Uterus (tissue), 4 donors: ENCODE measurements around the gene ZNF775. TPM values are rescaled to one million over a fixed set of nuclear protein-coding genes. Genes with fewer than 3 reads are reported as not detected.

Source experiments
- DNase-seq, 2 donors: peaks; one replicate each; pipeline ENCODE4 v3.0.0-alpha.2; 2019 to 2020
- H3K27ac ChIP-seq, 2 donors: fragments of 200-600 bp; sonication (generic); 1 replicate in 1 of 2; 2 replicates in 1 of 2; pipeline ENCODE4 v1.5.1; 2016 to 2018
- H3K27me3 ChIP-seq, 2 donors: fragments of 200-600 bp; sonication (generic); one replicate each; pipeline ENCODE4 v1.5.1; 2018 to 2019; ENCODE audit warnings: control low read depth in 1 of 2
- H3K36me3 ChIP-seq, 2 donors: fragments of 200-600 bp; sonication (generic); one replicate each; pipeline ENCODE4 v1.5.1; 2019; ENCODE audit warnings: control low read depth in 1 of 2
- H3K4me1 ChIP-seq, 2 donors: fragments of 200-600 bp; sonication (generic); one replicate each; pipeline ENCODE4 v1.5.1; 2018 to 2019; ENCODE audit warnings: control low read depth in 1 of 2
- H3K4me3 ChIP-seq, 2 donors: fragments of 200-600 bp; sonication (generic); 1 replicate in 1 of 2; 2 replicates in 1 of 2; pipeline ENCODE4 v1.5.1; 2018 to 2019; ENCODE audit warnings: mild to moderate bottlenecking in 1 of 2
- H3K9me3 ChIP-seq, 2 donors: fragments of 200-600 bp; sonication (generic); one replicate each; pipeline ENCODE4 v1.5.1; 2019; ENCODE audit warnings: control low read depth in 1 of 2
- CTCF ChIP-seq, 4 experiments: fragments of 200-600 bp in 2 of 4; fragments of 450-650 bp in 2 of 4; sonication (generic) in 2 of 4; IDR thresholded peaks; one replicate each; pipeline ENCODE4 v1.5.1; 2016 to 2019; ENCODE audit warnings: antibody characterized with exemption in 4 of 4, mild to moderate bottlenecking in 2 of 4, moderate library complexity in 1 of 4
- POLR2A ChIP-seq, 2 donors: fragments of 450-650 bp; IDR thresholded peaks; one replicate each; pipeline ENCODE4 v1.6.1; 2016; ENCODE audit warnings: antibody characterized with exemption in 2 of 2, mild to moderate bottlenecking in 1 of 2, moderate library complexity in 1 of 2
- intact Hi-C: fragments of 100-400 bp; cut with DNase I; formaldehyde crosslinking; loops from one replicate; pipeline ENCODE4 v1.15.1; 2023; ENCODE audit warnings: low total_unique reads
- total RNA-seq, 4 donors: library from RNA; depleted of rRNA in 3 of 4; stranded (reverse); fragments of >200 nt in 3 of 4; gene quantifications; one replicate each; pipeline versions ENCODE4 v1.1.0 to v1.2.4, GENCODE V29; 2014 to 2023
- donor health status: DM: yes; HTN: yes; CAD: no.

ZNF775 gene
- total RNA-seq, 4 donors from 2014 or later: 2.0 to 8.4 (median 6.7) TPM; not detected in 1

GRCh38 chr7:150425670-150426069 is 46.5 kb downstream of the ZNF775 start:
- no peaks in the 10 kb centered on the region for H3K27me3 ChIP-seq
- intact Hi-C loops: no loop called here
- peaks cover 0 to 6% of the 10 kb centered on the region in 2 donors for H3K4me1 ChIP-seq
- DNase-seq: no peak
- no peak overlapping the region for H3K27ac ChIP-seq
- H3K4me3 ChIP-seq: no peak overlapping the region
- no peaks in the 10 kb centered on the region for H3K9me3 ChIP-seq
- TF ChIP-seq CTCF (IDR thresholded peaks at IDR 0.05): no peak
- no peak for TF ChIP-seq POLR2A (IDR thresholded peaks at IDR 0.05)
- H3K36me3 ChIP-seq: no peaks in the 10 kb centered on the region

- Histone ChIP-seq H3K4me1 (peaks cover 0 to 6% of the 10 kb centered on the region in 2 donors), H3K36me3 (no peaks in the 10 kb centered on the region), H3K27ac (no peak overlapping the region), H3K4me3 (no peak overlapping the region), H3K9me3 (no peaks in the 10 kb centered on the region), H3K27me3 (no peaks in the 10 kb centered on the region)
- intact Hi-C loops: no loop called here
- TF ChIP-seq POLR2A (IDR thresholded peaks at IDR 0.05) (no peak), CTCF (IDR thresholded peaks at IDR 0.05) (no peak)
- peak in 1 of 2 donors; percentile 44 for DNase-seq
Measured at GRCh38 chr7:150428671-150429451, 49.7 kb downstream of the ZNF775 start.

GRCh38 chr7:150429699-150430098 is 50.6 kb downstream of the ZNF775 start:
- intact Hi-C loops: no loop called here
- DNase-seq: no peak
- H3K27me3 ChIP-seq: no peaks in the 10 kb centered on the region
- peaks cover 0 to 6% of the 10 kb centered on the region in 2 donors for H3K4me1 ChIP-seq
- no peaks in the 10 kb centered on the region for H3K36me3 ChIP-seq
- H3K9me3 ChIP-seq: no peaks in the 10 kb centered on the region
- TF ChIP-seq CTCF (IDR thresholded peaks at IDR 0.05): no peak
- TF ChIP-seq POLR2A (IDR thresholded peaks at IDR 0.05): no peak
- H3K4me3 ChIP-seq: no peak overlapping the region
- H3K27ac ChIP-seq: no peak overlapping the region

- Histone ChIP-seq H3K9me3 (no peaks in the 10 kb centered on the region), H3K27ac (no peak overlapping the region), H3K36me3 (no peaks in the 10 kb centered on the region), H3K4me1 (peaks cover 0 to 6% of the 10 kb centered on the region in 2 donors), H3K4me3 (no peak overlapping the region), H3K27me3 (no peaks in the 10 kb centered on the region)
- intact Hi-C loops: no loop called here
- DNase-seq: no peak
- TF ChIP-seq POLR2A (IDR thresholded peaks at IDR 0.05) (no peak), CTCF (IDR thresholded peaks at IDR 0.05) (no peak)
Measured at GRCh38 chr7:150430465-150431085, 51.4 kb downstream of the ZNF775 start.
